HG03575 (cell line): ENCODE measurements around the gene ANKMY1.

Source experiments
- ATAC-seq: cut with Tn5 transposase; IDR thresholded peaks from one replicate; pipeline ENCODE4 v1.9.1; 2021; ENCODE audit not compliant: unreplicated experiment, insufficient number of reproducible peaks, low FRiP score; ENCODE audit errors: extremely low read depth

ANKMY1 gene

GRCh38 chr2:240468303-240469238 lies 89.2 kb downstream of the ANKMY1 start:
- ATAC-seq = no peak

- ATAC-seq = no peak
These were observed 90.0 kb downstream of the ANKMY1 start for GRCh38 chr2:240467659-240468302.

GRCh38 chr2:240467149-240467642 lies 90.6 kb downstream of the ANKMY1 start:
- no peak for ATAC-seq

- no peak for ATAC-seq
These were observed 91.1 kb downstream of the ANKMY1 start for GRCh38 chr2:240466579-240467148.

- ATAC-seq = no peak
These were observed 91.8 kb downstream of the ANKMY1 start for GRCh38 chr2:240465765-240466578.

- ATAC-seq = no peak
These were observed 92.5 kb downstream of the ANKMY1 start for GRCh38 chr2:240465268-240465764.

GRCh38 chr2:240464514-240465241 lies 93.1 kb downstream of the ANKMY1 start:
- ATAC-seq = no peak

GRCh38 chr2:240463866-240464481 lies 93.8 kb downstream of the ANKMY1 start:
- ATAC-seq = no peak

- no peak for ATAC-seq
These were observed 94.4 kb downstream of the ANKMY1 start for GRCh38 chr2:240463274-240463865.

- no peak for ATAC-seq
These were observed 95.0 kb downstream of the ANKMY1 start for GRCh38 chr2:240462707-240463273.

GRCh38 chr2:240462073-240462706 lies 95.6 kb downstream of the ANKMY1 start:
- no peak for ATAC-seq

- no peak for ATAC-seq
These were observed 96.2 kb downstream of the ANKMY1 start for GRCh38 chr2:240461471-240462072.

- no peak for ATAC-seq
These were observed 96.9 kb downstream of the ANKMY1 start for GRCh38 chr2:240460781-240461431.

- ATAC-seq = no peak
These were observed 97.5 kb downstream of the ANKMY1 start for GRCh38 chr2:240460253-240460711.

- no peak for ATAC-seq
These were observed 98.2 kb downstream of the ANKMY1 start for GRCh38 chr2:240459401-240460252.
